Spinal cord (tissue), 10 donors: ENCODE results near the gene CFAP20. TPM values are rescaled to one million over a fixed set of nuclear protein-coding genes. Genes with fewer than 3 reads are reported as not detected.
A peak's percentile ranks its signal among the peaks of the same experiment; 100 is the strongest.

Experiments used
- DNase-seq, 6 donors: peaks; one replicate each; pipeline versions ENCODE4 v3.0.0 to v3.0.0-alpha.2; 2013 to 2015; ENCODE audit warnings: low spot score in 6 of 6, low read depth in 4 of 6
- H3K27ac ChIP-seq: one replicate; pipeline ENCODE4 v1.5.1; 2013; ENCODE audit warnings: low read depth, low read length, control low read depth
- H3K27me3 ChIP-seq: one replicate; pipeline ENCODE4 v1.6.1; 2013; ENCODE audit warnings: low read length; ENCODE audit not compliant: control insufficient read depth, insufficient read depth
- H3K36me3 ChIP-seq: one replicate; pipeline ENCODE4 v1.6.1; 2013; ENCODE audit warnings: low read length; ENCODE audit not compliant: control insufficient read depth, insufficient read depth
- H3K4me1 ChIP-seq: one replicate; pipeline ENCODE4 v1.6.1; 2013; ENCODE audit warnings: low read length; ENCODE audit not compliant: control insufficient read depth, insufficient read depth
- H3K4me3 ChIP-seq: one replicate; pipeline ENCODE4 v1.5.1; 2013; ENCODE audit warnings: low read depth, low read length, control low read depth
- H3K9me3 ChIP-seq: one replicate; pipeline ENCODE4 v1.6.1; 2013; ENCODE audit warnings: low read length; ENCODE audit not compliant: control insufficient read depth, insufficient read depth
- WGBS: methylation state at CpG from one replicate; pipeline ENCODE4 v1.1.5; 2013; ENCODE audit warnings: missing lambda C conversion rate; ENCODE audit not compliant: insufficient coverage; 5-methylcytosine and 5-hydroxymethylcytosine counted together
- polyA plus RNA-seq, 2 donors: library from polyadenylated mRNA; unstranded; fragments of 120-200 nt; gene quantifications; one replicate each; pipeline ENCODE4 v1.2.1, GENCODE V29; 2013; ENCODE audit not compliant: insufficient read length in 2 of 2
- total RNA-seq, 2 donors: library from RNA; depleted of rRNA in 1 of 2; stranded (reverse); fragments of 120-200 nt in 1 of 2; fragments of >200 nt in 1 of 2; gene quantifications; one replicate each; pipeline versions ENCODE4 v1.2.3 to v1.2.4, GENCODE V29; 2013 to 2014
- donor health status: healthy.

The CFAP20 gene
- total and polyA plus RNA-seq, 4 donors = 84.6 to 122 (median 107) TPM

DNA sequence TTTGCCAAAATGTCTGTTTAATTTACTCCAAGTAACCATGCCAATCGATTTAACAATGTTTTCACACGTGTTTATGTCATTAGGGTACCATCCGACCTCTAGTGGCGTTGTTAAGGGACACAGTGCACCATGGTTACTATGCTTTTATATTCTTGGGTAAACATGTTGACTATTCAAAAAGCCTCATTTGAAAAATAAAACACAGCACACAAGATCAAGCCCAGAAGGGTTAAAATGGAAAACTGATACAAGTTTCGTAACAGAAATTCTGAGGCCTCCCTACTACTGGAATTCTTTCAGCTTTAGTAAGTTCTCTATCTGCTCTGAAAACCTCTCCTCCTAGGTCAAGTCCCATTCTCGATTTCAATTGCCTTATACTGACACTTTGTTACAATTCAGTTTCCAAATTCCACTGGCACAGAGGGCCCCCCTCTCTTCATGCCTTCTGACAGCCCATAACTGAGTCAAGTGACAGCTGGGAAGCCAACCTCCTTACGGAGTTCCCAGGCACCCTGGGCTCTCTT is 2.1 kb downstream of the CFAP20 start:
- Histone ChIP-seq H3K36me3 (no peaks in the 10 kb centered on the region), H3K4me1 (peaks cover 20% of the 10 kb centered on the region), H3K9me3 (peaks cover 2% of the 10 kb centered on the region), H3K4me3 (peak overlapping the region; percentile 100), H3K27me3 (no peaks in the 10 kb centered on the region), H3K27ac (peak overlapping the region; percentile 99)
- WGBS = 0% methylated on average over 2 of the region's 7 CpGs
- peak in 3 of 6 donors; percentile 39 to 81 (median 72) for DNase-seq

GRCh38 chr16:58126451-58126961 is 2.7 kb downstream of the CFAP20 start:
- Histone ChIP-seq H3K9me3 (peaks cover 2% of the 10 kb centered on the region), H3K4me1 (peaks cover 25% of the 10 kb centered on the region), H3K27ac (peak overlapping the region; percentile 99), H3K27me3 (no peaks in the 10 kb centered on the region), H3K4me3 (peak overlapping the region; percentile 100), H3K36me3 (no peaks in the 10 kb centered on the region)
- 50% methylated on average over 1 of the region's 4 CpGs for WGBS
- no peak for DNase-seq

GRCh38 chr16:58125781-58126335 is 3.3 kb downstream of the CFAP20 start:
- H3K27ac ChIP-seq = peak overlapping the region; percentile 99
- H3K9me3 ChIP-seq = peaks cover 2% of the 10 kb centered on the region
- no peaks in the 10 kb centered on the region for H3K36me3 ChIP-seq
- no peaks in the 10 kb centered on the region for H3K27me3 ChIP-seq
- no peak overlapping the region for H3K4me3 ChIP-seq
- peaks cover 32% of the 10 kb centered on the region for H3K4me1 ChIP-seq
- peak in 2 of 6 donors; percentile 64 to 73 for DNase-seq
- WGBS = 31% methylated on average over 2 of the region's 10 CpGs

- peaks cover under 1% of the 10 kb centered on the region for H3K9me3 ChIP-seq
- no peak overlapping the region for H3K4me3 ChIP-seq
- WGBS = 22% methylated on average over 1 of the region's 4 CpGs
- H3K4me1 ChIP-seq = peaks cover 32% of the 10 kb centered on the region
- no peaks in the 10 kb centered on the region for H3K27me3 ChIP-seq
- H3K36me3 ChIP-seq = no peaks in the 10 kb centered on the region
- H3K27ac ChIP-seq = no peak overlapping the region
- DNase-seq = no peak
Observed at GRCh38 chr16:58125041-58125440, 4.1 kb downstream of the CFAP20 start.

DNA sequence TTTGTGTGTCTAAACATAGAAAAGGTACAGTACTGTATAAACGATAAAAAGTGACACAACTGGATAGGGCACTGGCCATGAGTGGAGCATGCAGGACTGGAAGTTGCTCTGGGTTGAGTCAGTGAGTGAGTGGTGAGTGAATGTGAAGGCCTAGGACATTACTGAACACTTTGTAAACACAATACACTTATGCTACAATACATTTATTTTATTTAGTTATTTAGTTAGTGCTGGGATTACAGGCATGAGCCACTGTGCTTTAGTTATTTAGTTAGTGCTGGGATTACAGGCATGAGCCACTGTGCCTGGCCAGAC is 4.6 kb downstream of the CFAP20 start:
- Histone ChIP-seq H3K27ac (no peak overlapping the region), H3K4me1 (peaks cover 32% of the 10 kb centered on the region), H3K27me3 (no peaks in the 10 kb centered on the region), H3K4me3 (no peak overlapping the region), H3K9me3 (no peaks in the 10 kb centered on the region), H3K36me3 (no peaks in the 10 kb centered on the region)
- WGBS = 71% methylated on average over 1 of the region's 1 CpG
- no peak for DNase-seq

- 72% methylated on average over 4 of the region's 8 CpGs for WGBS
- peaks cover 33% of the 10 kb centered on the region for H3K4me1 ChIP-seq
- no peak for DNase-seq
- H3K27ac ChIP-seq = no peak overlapping the region
- no peak overlapping the region for H3K4me3 ChIP-seq
- H3K27me3 ChIP-seq = no peaks in the 10 kb centered on the region
- H3K36me3 ChIP-seq = no peaks in the 10 kb centered on the region
- no peaks in the 10 kb centered on the region for H3K9me3 ChIP-seq
Observed at GRCh38 chr16:58123896-58124600, 5.1 kb downstream of the CFAP20 start.

DNA sequence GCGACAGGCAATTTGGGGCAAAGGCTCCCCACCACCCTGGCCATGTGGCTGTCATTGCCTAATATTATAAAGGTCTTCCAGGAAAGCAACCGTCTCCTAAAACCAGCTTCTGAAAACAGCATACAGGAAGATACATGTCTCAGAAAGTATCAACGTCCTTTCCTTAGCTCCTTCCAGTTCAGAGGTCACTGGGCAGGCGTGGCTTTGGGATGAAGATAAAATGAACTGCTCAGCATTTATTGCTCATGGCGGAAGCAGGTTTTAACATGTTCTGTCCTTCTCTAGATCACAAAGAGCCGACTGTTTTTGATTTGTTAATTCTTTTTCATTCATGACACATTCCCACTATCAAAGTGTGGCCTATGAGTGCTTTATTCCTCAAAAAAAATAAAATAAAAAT is 8.0 kb downstream of the CFAP20 start:
- Histone ChIP-seq H3K4me3 (no peak overlapping the region), H3K9me3 (no peaks in the 10 kb centered on the region), H3K27me3 (no peaks in the 10 kb centered on the region), H3K27ac (peak overlapping the region; percentile 87), H3K4me1 (peaks cover 49% of the 10 kb centered on the region), H3K36me3 (peaks cover 3% of the 10 kb centered on the region)
- 28% methylated on average over 2 of the region's 6 CpGs for WGBS
- no peak for DNase-seq

GRCh38 chr16:58120234-58120633 is 8.9 kb downstream of the CFAP20 start:
- Histone ChIP-seq H3K4me1 (peaks cover 46% of the 10 kb centered on the region), H3K9me3 (no peaks in the 10 kb centered on the region), H3K27ac (peak overlapping the region; percentile 87), H3K36me3 (peaks cover 6% of the 10 kb centered on the region), H3K27me3 (no peaks in the 10 kb centered on the region), H3K4me3 (no peak overlapping the region)
- DNase-seq = peak in 1 of 6 donors; percentile 60
- 50% methylated on average over 1 of the region's 3 CpGs for WGBS

DNA sequence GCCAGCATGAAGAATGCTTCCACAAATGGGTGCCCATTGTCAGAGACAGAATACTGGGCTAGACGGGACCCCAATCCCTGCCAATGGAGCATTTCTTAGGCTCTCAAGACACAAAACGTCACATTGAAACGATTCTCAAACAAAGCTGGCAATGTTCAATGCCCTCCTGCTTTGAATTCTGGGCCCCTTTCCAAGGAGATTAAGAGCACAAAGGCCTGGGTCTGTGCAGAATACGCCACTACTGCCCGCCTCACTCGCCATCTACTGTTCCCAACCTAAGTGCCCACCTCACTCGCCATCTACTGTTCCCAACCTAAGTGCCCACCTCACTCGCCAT is 9.7 kb downstream of the CFAP20 start:
- peak in 3 of 6 donors; percentile 53 to 94 (median 88) for DNase-seq
- WGBS = 44% methylated on average over 3 of the region's 8 CpGs
- Histone ChIP-seq H3K27me3 (no peaks in the 10 kb centered on the region), H3K4me1 (peaks cover 43% of the 10 kb centered on the region), H3K4me3 (no peak overlapping the region), H3K9me3 (no peaks in the 10 kb centered on the region), H3K27ac (peak overlapping the region; percentile 80), H3K36me3 (peaks cover 14% of the 10 kb centered on the region)
